IMR-90 (cell line): Measurements from ENCODE around the gene ANKRD7. TPM values are rescaled to one million over a fixed set of nuclear protein-coding genes. Genes with fewer than 3 reads are reported as not detected.

Experiments
- ATAC-seq: fragments of 200-7000 bp; cut with Tn5 transposase; 2 replicates; pipeline ENCODE4 v1.9.1; 2020; ENCODE audit warnings: low read depth, mild to moderate bottlenecking, moderate library complexity
- BruUV-seq: library from RNA; stranded (reverse); fragments of 400-500 nt; replicated peaks from 2 replicates; lab custom pipeline; 2021; lab: Mats Ljungman, UMichigan
- CTCF ChIA-PET: fragments of 300-600 bp; formaldehyde crosslinking; extraction: SDS; loops from one replicate; lab custom pipeline; 2021; ENCODE audit warnings: antibody characterized with exemption; lab: Yijun Ruan, JAX
- POLR2A ChIA-PET: fragments of 300-600 bp; sonication (Branson Sonifier 250); formaldehyde crosslinking; loops from one replicate; lab custom pipeline; 2022; ENCODE audit warnings: antibody characterized with exemption; ENCODE audit not compliant: unreplicated experiment; lab: Charles Lee
- DNase-seq: peaks from one replicate; pipeline ENCODE4 v3.0.0; 2013
- H2AFZ ChIP-seq: replicated peaks from 2 replicates; pipeline ENCODE3; 2013; ENCODE audit warnings: low read length, mild to moderate bottlenecking; ENCODE audit not compliant: poor library complexity
- H2AK5ac ChIP-seq: 2 replicates; pipeline ENCODE4 v1.6.1; 2013; ENCODE audit warnings: low read depth, low read length, inconsistent platforms
- H2AK9ac ChIP-seq: replicated peaks from 2 replicates; pipeline ENCODE3; 2013; ENCODE audit warnings: mild to moderate bottlenecking, low read depth, low read length, moderate library complexity; ENCODE audit not compliant: poor library complexity
- H2BK120ac ChIP-seq: 2 replicates; pipeline ENCODE4 v1.6.1; 2013; ENCODE audit warnings: low read depth, low read length, inconsistent platforms
- H2BK15ac ChIP-seq: 3 replicates; pipeline ENCODE4 v1.6.1; 2013; ENCODE audit warnings: low read depth, low read length, inconsistent platforms
- H2BK20ac ChIP-seq: 2 replicates; pipeline ENCODE4 v1.6.1; 2013; ENCODE audit warnings: low read depth, mild to moderate bottlenecking, inconsistent platforms, low read length, moderate library complexity
- H2BK5ac ChIP-seq: 2 replicates; pipeline ENCODE4 v1.6.1; 2013; ENCODE audit warnings: mild to moderate bottlenecking, low read depth, low read length, inconsistent platforms; ENCODE audit not compliant: poor library complexity, severe bottlenecking
- H3K14ac ChIP-seq: replicated peaks from 2 replicates; pipeline ENCODE4 v1.6.1; 2013; ENCODE audit warnings: low read depth, low read length, inconsistent platforms
- H3K18ac ChIP-seq: 2 replicates; pipeline ENCODE4 v1.6.1; 2013; ENCODE audit warnings: low read depth, low read length, control low read depth
- H3K23ac ChIP-seq: 2 replicates; pipeline ENCODE4 v1.6.1; 2013; ENCODE audit warnings: low read depth, low read length, inconsistent platforms
- H3K27ac ChIP-seq: 2 replicates; pipeline ENCODE4 v1.5.1; 2013; ENCODE audit warnings: mild to moderate bottlenecking, control low read depth, low read length; ENCODE audit not compliant: insufficient read depth
- H3K27me3 ChIP-seq: 2 replicates; pipeline ENCODE4 v1.6.1; 2013; ENCODE audit warnings: low read length; ENCODE audit not compliant: control insufficient read depth, insufficient read depth
- H3K36me3 ChIP-seq: 2 replicates; pipeline ENCODE4 v1.6.1; 2013; ENCODE audit warnings: low read length, mixed read lengths; ENCODE audit not compliant: control insufficient read depth, insufficient read depth
- H3K4ac ChIP-seq: 2 replicates; pipeline ENCODE4 v1.6.1; 2013; ENCODE audit warnings: low read depth, low read length, inconsistent platforms
- H3K4me1 ChIP-seq: 2 replicates; pipeline ENCODE4 v1.6.1; 2013; ENCODE audit warnings: low read length, mixed read lengths; ENCODE audit not compliant: control insufficient read depth, insufficient read depth
- H3K4me2 ChIP-seq: 2 replicates; pipeline ENCODE4 v1.6.1; 2013; ENCODE audit warnings: low read depth, mild to moderate bottlenecking, control low read depth, low read length, moderate library complexity
- H3K4me3 ChIP-seq: 2 replicates; pipeline ENCODE4 v1.5.1; 2013; ENCODE audit warnings: low read depth, mild to moderate bottlenecking, control low read depth, low read length, moderate library complexity; ENCODE audit not compliant: insufficient read depth
- H3K56ac ChIP-seq: 2 replicates; pipeline ENCODE4 v1.6.1; 2013; ENCODE audit warnings: low read length, inconsistent platforms; ENCODE audit not compliant: insufficient read depth; ENCODE audit errors: extremely low read depth
- H3K79me1 ChIP-seq, 2 experiments: 2 replicates each; pipeline ENCODE4 v1.6.1; 2013; ENCODE audit warnings: low read length in 2 of 2, inconsistent platforms in 1 of 2, low read depth in 1 of 2
- H3K9ac ChIP-seq: 2 replicates; pipeline ENCODE4 v1.6.1; 2013; ENCODE audit warnings: low read depth, low read length, control low read depth
- H3K9me1 ChIP-seq: 2 replicates; pipeline ENCODE4 v1.6.1; 2013; ENCODE audit warnings: low read length, inconsistent platforms; ENCODE audit not compliant: insufficient read depth
- H3K9me3 ChIP-seq: 2 replicates; pipeline ENCODE4 v1.6.1; 2013; ENCODE audit warnings: low read length; ENCODE audit not compliant: control insufficient read depth, insufficient read depth
- H4K20me1 ChIP-seq: 2 replicates; pipeline ENCODE4 v1.6.1; 2013; ENCODE audit warnings: low read length, inconsistent platforms; ENCODE audit not compliant: insufficient read depth
- H4K5ac ChIP-seq: 2 replicates; pipeline ENCODE4 v1.6.1; 2013; ENCODE audit warnings: mild to moderate bottlenecking, low read depth, low read length, control low read depth
- H4K8ac ChIP-seq, 2 experiments: 2 replicates each; pipeline ENCODE4 v1.6.1; 2013; ENCODE audit warnings: low read depth in 2 of 2, low read length in 2 of 2, control low read depth in 1 of 2, inconsistent platforms in 1 of 2
- H4K91ac ChIP-seq: 2 replicates; pipeline ENCODE4 v1.6.1; 2013; ENCODE audit warnings: low read depth, low read length, inconsistent platforms; ENCODE audit not compliant: insufficient read depth
- BHLHE40 ChIP-seq: fragments of 150-350 bp; IDR thresholded peaks from 2 replicates; pipeline ENCODE4 v1.6.1; 2016; ENCODE audit warnings: mild to moderate bottlenecking, low read depth, low read length
- CEBPB ChIP-seq: IDR thresholded peaks from 2 replicates; pipeline ENCODE4 v1.6.1; 2012; ENCODE audit warnings: low read depth, low read length, improper control_type of control experiment
- ELK1 ChIP-seq: fragments of 150-350 bp; IDR thresholded peaks from 2 replicates; pipeline ENCODE4 v1.6.1; 2016; ENCODE audit warnings: low read depth, mild to moderate bottlenecking, low read length, moderate library complexity, borderline replicate concordance
- FOS ChIP-seq: fragments of 150-350 bp; IDR thresholded peaks from 2 replicates; pipeline ENCODE4 v1.6.1; 2016; ENCODE audit warnings: low read depth, low read length
- MXI1 ChIP-seq: IDR thresholded peaks from 2 replicates; pipeline ENCODE4 v1.6.1; 2012; ENCODE audit warnings: low read depth, mild to moderate bottlenecking, low read length, moderate library complexity, borderline replicate concordance
- RAD21 ChIP-seq: IDR thresholded peaks from 2 replicates; pipeline ENCODE4 v1.6.1; 2012; ENCODE audit warnings: low read length, improper control_type of control experiment
- dilution Hi-C: fragments of 300-500 bp; cut with HindIII; formaldehyde crosslinking; loops from one replicate; pipeline ENCODE4 v1.14.3; 2018; ENCODE audit warnings: low sequenced_read_pairs; ENCODE audit not compliant: unreplicated experiment
- in situ Hi-C: fragments of 300-500 bp; cut with MboI; formaldehyde crosslinking; loops from 3 replicates; pipeline ENCODE4 v1.14.3; 2019; ENCODE audit warnings: low sequenced_read_pairs, inconsistent platforms, mixed read lengths
- intact Hi-C: fragments of 100-400 bp; cut with micrococcal nuclease; formaldehyde crosslinking; loops from 2 replicates; pipeline ENCODE4 v1.10.0; 2022
- polyA plus RNA-seq, 3 experiments: library from polyadenylated mRNA; depleted of rRNA; stranded (reverse); fragments of >200 nt; gene quantifications; 2 replicates each; pipeline ENCODE4 v1.2.3, GENCODE V29; 2012; ENCODE audit warnings: low replicate concordance in 1 of 3
- total RNA-seq: library from RNA; depleted of rRNA; stranded (reverse); fragments of >200 nt; gene quantifications from 2 replicates; pipeline ENCODE4 v1.2.3, GENCODE V29; 2012
- TF ChIP-seq, protein P1 (sequence below): fragments of 150-350 bp; IDR thresholded peaks from 2 replicates; pipeline ENCODE4 v1.6.1; 2017; ENCODE audit warnings: mild to moderate bottlenecking, antibody characterized with exemption, low read length, low read depth

Gene ANKRD7
- total and polyA plus RNA-seq, 2 of the 4 experiments (the other 2 are of a cell fraction) = 0.17 to 0.18 TPM

- H2BK15ac ChIP-seq = no peak overlapping the region
- H2BK5ac ChIP-seq = no peak overlapping the region
- intact Hi-C loops (no loop called here), dilution Hi-C loops (no loop called here), in situ Hi-C loops (no loop called here)
- TF ChIP-seq MXI1 = no peak
- TF ChIP-seq, protein P1, sequence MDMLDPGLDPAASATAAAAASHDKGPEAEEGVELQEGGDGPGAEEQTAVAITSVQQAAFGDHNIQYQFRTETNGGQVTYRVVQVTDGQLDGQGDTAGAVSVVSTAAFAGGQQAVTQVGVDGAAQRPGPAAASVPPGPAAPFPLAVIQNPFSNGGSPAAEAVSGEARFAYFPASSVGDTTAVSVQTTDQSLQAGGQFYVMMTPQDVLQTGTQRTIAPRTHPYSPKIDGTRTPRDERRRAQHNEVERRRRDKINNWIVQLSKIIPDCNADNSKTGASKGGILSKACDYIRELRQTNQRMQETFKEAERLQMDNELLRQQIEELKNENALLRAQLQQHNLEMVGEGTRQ = no peak
- TF ChIP-seq RAD21 = no peak
- TF ChIP-seq BHLHE40 = no peak
- TF ChIP-seq CEBPB = no peak
- no peak for TF ChIP-seq ELK1
- no peak for TF ChIP-seq FOS
- H4K91ac ChIP-seq = no peak overlapping the region
- no peak overlapping the region for H2AK9ac ChIP-seq
- H3K56ac ChIP-seq = no peak overlapping the region
- BruUV-seq = no TSS peak
- no peaks in the 10 kb centered on the region for H3K9me1 ChIP-seq
- H4K8ac ChIP-seq = no peak overlapping the region
- H3K79me1 ChIP-seq = no peaks in the 10 kb centered on the region
- H2BK120ac ChIP-seq = no peak overlapping the region
- no peak overlapping the region for H2AK5ac ChIP-seq
- H3K4me2 ChIP-seq = no peak overlapping the region
- no peak for DNase-seq
- no peak overlapping the region for H3K4ac ChIP-seq
- no peaks in the 10 kb centered on the region for H4K20me1 ChIP-seq
- no peaks in the 10 kb centered on the region for H3K36me3 ChIP-seq
- H3K9ac ChIP-seq = no peak overlapping the region
- H3K23ac ChIP-seq = no peak overlapping the region
- H3K9me3 ChIP-seq = peaks cover 7% of the 10 kb centered on the region; the same call in 1 of the 2 replicates
- H3K4me3 ChIP-seq = no peak overlapping the region
- H2AFZ ChIP-seq = no peak overlapping the region
- H2BK20ac ChIP-seq = no peak overlapping the region
- ATAC-seq = no peak
- no peaks in the 10 kb centered on the region for H3K27me3 ChIP-seq
- ChIA-PET POLR2A (no interaction called here), CTCF (no interaction called here)
- H3K18ac ChIP-seq = no peak overlapping the region
- no peak overlapping the region for H3K27ac ChIP-seq
- no peaks in the 10 kb centered on the region for H3K4me1 ChIP-seq
- no peak overlapping the region for H3K14ac ChIP-seq
- H4K5ac ChIP-seq = no peak overlapping the region
These were observed 60.9 kb downstream of the ANKRD7 start for GRCh38 chr7:118285358-118285757.
